Measurements from ENCODE around the gene SMCHD1.

Gene SMCHD1

DNA sequence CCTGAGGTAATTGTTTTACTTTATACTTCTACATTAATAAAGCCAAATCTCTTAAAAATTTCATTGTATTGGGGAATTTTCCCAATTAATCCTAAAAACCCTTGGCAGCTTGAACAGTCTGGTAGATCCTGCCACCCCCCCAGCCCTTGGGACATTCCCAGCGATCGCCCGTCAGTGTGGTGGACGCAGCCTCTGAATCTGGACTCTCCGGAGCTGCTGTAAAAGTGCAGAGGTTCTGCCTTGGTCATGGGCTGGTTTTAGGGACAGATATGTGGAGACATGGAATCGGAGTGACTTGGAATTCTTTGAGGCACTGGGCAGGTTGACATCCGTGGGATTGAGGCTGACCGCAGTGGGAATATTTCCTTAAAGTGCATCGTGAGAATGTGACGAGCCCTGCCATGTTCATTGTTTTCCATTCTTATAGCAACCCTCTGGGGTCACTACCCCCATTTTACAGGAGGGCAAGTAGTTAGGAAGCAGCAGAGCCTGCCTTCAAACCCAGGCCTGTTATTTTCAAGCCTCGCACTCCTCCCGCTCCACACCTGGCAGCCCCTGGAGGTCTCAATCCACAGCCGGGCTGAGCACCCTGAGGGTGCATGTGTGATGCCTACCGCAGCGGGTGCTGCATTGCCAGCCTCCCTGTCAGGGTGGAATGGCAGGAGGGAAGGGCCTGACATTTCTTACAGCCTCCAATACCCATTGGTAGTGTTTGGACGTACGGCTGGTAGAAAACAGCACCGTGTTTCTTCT is 197.8 kb downstream of the SMCHD1 start:
- DNase-seq (ENCODE audit: low read depth) = no peak

DNA sequence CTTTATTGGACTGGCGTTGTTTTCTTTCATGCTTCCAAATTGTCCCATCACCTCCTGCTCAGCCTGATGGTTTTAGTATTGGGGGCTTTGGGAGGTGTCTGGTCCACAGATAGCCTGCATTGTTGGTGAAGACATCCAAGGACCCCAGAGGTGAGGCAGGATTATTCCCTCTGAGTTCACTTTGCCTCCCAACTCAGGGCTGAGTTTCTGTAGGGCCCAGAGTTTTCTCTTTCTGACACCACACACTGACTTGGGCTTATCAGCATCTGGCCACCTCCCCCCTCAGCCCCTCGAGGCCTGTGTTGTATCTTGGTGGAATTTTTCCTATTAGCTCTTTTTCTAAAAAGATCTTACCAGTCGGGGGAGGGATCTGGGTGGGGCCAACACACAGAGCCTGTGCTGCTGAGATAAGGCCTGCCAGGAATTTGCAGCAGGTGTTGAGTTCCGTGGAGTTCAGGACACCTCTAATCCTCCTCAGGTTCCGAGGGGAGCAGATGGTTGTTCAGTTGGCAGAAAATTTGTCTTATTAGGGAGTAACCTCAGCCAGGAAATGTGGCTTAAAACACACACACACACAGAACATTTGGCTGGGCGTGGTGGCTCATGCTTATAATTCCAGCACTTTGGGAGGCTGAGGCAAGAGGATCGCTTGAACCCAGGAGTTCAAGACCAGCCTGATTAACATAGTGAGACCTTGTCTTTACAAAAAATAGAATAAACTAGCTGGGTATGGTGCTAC is 198.6 kb downstream of the SMCHD1 start:
- no peak for DNase-seq (ENCODE audit: low read depth)

All from stimulated activated CD8-positive, alpha-beta memory T cell treated with anti-CD3 and anti-CD28 coated beads, Interleukin-12 subunit alpha, Interleukin-12 subunit beta, amount 100 ng/mL, for 4 hours (primary cell).